T follicular helper cell (primary cell): ENCODE results near the gene WDR5.

Source experiments
- DNase-seq: peaks from one replicate; pipeline ENCODE4 v3.0.0-alpha.2; 2020; ENCODE audit warnings: low read depth

WDR5 gene

DNA sequence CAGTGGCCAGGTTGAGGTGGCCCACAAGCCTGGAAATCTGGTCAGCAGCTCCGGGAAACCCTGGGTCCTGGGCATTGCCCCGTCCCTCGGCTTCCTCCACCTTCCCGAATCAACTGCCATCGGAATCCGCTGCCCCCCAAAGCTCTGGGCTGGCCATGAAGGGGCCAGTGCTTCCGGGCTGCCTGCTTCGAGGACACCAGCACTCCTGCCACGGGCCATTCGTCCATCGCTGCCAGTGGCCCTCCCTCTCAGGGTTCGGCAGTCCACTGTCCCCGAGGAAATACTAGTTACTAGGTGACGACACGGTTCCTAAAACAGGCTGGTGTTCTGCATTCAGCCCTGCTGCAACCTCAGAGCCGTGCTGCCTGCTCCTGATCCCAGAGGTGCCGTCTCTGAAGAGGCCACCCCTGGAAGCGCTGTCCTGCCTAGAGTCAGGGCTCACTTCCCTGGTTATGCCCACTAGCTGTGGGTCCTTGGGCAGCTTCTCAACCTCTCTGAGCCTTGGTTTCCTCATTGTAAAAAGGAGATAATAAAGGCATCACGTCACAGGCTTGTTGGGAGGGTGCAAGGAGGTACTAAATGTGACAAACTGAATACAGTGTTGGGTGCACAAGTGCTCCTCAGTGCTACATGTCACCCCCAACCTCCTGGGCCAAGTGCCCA is 3.5 kb upstream of the WDR5 start:
- DNase-seq: no peak

DNA sequence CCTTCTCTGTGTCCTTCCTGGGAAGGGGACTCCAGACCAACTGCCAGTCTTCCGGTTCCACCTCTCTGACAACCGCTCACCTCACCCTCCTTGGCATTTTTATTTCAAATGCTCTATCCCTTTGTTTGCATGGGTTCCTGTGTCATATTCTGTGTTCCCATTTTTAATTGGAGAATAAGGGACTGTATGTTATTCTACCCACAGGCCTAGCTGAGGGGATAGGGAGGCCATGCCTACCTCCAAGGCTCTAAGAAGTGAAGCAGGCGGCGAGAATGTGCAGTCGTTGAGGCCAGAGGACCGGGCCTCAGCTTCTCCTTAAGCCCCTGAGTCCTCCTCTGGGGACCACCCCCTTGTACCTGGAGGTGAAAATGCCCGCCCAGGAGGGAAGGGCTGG is 936 bp upstream of the WDR5 start:
- no peak for DNase-seq

DNA sequence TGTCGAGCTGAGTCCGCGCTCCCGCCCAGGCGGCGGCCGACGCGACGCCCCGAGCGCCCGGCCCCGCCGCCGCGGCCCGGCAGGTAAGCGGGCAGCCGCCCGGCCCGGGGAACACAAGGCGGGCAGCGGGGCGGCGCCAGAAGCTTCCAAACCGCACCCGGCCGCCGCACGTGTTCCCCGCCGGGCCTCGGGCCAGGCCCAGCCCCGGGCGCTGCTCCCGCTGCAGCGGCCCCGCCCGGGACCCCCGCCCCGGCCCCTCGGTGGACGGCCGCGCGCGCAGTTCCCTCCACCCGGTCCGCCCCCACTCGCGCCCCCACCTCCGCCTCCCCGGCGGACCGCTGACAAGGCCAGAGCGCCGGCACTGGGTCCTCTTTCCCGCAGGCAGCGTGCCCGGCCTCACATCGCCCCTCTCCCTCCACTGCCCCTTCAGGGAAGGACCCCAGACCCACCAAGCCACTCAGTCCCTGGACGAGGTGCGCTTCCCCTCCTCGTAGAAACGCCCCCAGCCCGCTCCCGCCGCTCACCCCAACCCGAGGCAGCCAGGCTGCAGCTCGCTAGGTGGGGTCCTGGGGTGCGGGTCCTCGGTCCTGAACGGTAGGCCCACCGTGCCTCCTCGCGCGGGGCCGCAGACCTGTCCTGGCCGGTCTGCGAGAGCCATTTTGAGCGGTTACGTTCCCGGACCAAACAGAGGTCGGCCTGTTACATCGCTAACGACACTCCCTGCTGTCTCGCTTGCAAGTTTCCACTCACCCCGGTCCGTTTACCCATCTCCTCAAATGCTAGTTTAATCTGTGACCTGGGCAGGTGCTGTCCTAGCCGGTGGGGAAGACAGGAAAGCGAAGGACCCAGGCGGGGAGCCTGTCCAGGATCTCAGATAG is 475 bp downstream of the WDR5 start:
- no peak for DNase-seq

DNA sequence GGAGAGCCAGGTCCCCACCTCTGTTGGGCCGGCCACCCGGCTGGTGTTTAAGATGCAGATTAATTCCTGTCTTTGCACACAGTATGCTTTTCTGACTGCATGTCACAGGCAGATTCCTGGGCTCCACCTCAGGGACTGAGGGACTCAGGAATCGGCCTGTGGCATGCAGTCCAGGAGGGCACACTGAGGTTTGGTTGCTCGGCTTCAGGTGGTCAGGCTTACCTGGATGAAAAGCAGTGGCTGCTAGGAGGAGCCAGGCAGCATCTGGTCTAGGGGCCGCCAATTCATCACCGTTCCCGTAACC is 1.1 kb downstream of the WDR5 start:
- DNase-seq: no peak

DNA sequence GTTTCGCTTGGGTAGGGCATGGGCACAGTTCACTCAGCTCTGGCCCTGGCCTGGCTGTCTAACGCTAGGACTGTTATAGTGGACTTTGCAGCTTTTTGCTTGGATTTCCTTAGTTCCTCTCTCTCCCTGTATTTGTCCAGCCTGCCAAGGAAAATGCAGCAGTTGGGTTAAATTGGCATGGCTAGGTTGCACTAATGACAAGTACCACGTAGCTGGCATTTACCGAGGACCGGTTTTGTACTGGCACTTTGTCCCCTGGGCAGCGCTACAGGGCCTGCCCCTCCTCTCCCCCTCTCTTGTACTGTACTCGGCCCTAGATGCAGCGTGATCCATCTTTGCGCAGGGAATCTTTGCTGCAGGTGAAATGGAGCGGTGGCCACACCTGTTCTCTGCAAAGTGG is 2.4 kb downstream of the WDR5 start:
- no peak for DNase-seq

DNA sequence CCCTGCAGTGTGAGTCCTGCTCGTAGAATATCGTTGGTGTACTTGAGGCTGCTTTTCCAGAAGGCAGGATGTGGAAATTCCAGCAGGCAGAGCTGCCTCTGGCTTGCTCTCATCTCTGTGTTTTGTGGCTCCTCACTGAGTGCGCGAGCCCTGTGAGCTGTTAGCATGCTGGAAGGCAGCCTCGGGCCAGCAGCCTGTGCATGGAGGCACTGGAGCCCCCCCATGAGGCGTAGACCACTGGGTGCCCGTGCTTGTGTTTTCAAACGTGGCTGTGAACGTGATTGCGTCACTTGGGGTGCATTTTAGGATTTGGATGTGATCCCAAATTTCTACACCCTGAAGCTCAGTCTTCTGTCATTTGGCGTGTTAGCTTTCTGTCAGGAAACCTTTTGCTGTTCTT is 3.2 kb downstream of the WDR5 start:
- no peak for DNase-seq

DNA sequence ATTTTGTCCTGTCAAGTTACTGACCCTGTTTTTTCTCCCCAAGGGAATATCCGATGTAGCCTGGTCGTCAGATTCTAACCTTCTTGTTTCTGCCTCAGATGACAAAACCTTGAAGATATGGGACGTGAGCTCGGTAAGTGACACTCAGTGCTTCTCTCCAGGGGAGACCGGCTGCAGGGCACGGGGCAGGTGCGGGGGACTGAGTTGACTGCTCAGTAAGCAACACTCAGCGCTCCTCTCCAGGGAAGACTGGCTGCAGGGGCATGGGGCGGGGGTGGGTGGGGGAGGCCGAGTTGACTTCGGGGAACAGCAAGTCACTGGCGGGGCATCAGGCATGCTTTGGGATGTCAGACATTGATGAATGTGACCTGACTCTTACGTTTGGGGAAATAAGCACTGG is 6.0 kb downstream of the WDR5 start:
- DNase-seq: no peak

DNA sequence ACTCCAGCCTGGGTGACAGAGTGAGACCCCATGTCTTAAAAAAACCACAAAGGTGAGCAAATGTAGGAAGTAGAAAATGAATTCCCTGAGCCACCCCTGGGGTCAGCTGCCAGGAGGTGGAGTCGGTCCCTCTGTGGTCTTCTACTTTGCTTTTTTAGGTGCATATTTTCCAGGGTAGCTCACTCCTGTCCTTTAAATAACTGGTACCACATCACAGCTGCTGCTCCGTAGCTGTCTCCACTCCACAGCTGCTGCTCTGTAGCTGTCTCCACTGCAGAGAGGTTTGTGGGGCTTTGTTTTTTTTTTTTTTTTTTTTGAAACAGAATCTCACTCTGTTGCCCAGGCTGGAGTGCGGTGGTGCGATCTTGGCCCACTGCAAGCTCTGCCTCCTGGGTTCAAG is 8.9 kb downstream of the WDR5 start:
- DNase-seq: no peak

DNA sequence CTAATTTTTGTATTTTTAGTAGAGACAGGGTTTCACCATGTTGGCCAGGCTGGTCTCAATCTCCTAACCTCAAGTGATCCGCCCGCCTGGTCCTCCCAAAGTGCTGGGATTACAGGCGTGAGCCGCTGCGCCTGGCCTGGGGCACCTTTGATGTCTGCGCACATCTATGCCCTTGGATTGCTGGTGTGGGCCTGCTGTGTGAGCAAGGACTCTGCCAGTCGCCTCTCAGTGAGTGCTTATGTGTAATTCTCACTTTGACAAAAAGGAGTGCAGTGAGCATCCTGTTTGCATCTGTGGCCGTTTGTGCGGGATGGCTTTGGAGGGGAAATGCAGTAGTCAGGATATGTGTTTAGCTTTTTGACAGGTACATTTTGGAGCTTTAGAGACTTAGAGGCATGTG is 9.4 kb downstream of the WDR5 start:
- DNase-seq: no peak

DNA sequence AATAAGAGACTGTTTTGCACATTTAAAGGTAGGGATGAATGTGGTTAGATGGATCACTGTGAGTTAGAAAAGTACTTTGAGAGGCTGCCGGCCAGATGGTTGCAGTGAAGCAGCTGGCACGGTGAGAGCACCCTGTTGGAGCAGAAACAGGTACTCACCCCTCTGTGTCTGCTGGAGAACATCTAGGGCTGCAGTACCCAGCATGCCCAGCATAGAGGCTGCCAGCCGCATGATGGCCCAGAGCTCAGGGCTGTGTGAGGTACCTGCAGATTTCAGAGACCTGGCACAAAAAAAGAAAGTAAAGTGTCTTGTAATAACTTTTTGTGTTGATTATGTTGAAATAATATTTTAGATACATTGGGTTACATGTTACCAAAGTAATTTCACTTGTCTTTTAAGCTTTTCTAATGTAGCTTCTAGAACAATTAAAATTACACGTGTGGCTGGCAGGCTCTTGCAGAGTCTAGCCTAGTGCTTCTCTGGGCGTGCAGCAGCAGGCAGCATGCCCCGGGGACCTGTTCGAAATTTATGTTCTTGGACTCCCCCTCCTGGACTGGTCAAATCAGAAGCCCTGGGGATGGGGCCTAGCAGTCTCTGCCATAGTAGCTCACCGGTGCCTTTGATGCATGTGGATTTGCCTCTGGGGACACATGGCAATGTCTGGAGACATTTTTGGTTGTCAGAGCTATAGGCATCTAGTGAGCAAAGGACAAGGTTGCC is 11.1 kb downstream of the WDR5 start:
- DNase-seq: no peak

DNA sequence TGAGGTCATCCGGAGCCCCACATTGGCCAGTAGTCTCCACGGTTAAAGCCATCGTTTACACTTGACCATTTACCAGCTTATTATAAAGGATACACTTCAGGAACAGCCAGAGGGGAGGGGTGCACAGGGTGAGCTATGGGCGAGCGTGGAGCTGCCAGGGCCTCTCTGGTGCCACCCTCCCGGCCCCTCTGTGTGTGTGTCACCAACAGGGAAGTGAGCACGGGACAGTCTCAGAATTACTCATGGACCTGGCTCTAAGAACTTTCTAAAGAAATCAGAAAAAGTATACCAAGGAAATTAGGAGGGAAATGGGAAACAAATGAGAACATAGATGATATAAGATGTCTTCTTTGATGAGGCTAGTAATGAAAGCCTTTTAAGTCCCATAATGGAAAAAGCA is 13.5 kb downstream of the WDR5 start:
- DNase-seq: no peak

DNA sequence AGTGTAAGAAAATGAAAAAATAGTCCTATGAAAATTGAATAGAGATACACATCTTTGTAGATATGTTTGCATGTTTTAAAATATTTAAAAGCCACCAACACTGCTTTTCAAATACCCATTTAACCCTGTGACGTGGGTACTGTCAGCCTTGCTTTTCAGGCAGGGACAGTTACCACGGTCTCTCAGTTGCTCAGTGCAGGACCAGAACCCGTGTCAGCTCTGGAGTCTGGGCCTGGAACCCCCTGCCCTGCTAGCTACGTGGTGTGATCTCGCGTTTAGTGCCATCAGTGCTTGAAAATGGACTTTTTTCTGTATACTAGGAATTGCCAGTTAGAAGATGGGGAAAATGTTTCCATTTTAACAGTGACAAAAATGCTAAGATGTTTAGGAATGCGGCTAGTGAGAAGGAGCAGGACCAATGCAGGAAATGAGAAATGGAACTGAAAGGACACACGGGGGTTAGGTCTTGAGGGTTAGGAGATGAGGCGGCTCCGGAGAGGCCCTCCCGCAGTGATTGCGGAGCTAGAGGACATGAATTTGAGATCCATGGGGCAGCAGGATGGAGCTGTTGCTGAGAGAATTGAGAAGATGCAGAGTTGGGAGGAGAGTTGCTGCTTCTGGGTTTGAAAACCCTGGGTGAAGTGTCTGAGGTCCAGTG is 14.8 kb downstream of the WDR5 start:
- DNase-seq: no peak

DNA sequence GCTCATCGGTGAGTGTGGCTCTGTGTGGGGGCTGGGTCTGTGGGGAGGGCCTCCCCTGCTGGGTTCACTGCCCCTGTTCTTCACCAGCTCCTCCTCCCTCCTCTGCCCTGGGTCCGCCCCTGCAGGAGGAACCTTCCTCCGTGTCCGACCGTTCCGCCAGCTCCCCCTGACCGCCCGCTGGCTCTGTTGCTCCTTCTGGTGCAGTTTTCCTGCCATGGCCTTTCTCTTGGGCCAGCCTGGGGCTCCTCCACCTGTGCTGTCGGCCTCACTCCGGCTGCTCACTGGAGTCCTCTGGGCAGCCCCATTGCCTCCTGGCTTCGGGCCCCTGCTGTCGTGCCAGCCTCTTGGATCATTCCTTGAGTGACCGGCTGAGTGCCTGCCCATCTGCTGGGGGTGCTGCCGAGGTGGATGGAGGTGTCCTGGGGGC is 16.2 kb downstream of the WDR5 start:
- no peak for DNase-seq

DNA sequence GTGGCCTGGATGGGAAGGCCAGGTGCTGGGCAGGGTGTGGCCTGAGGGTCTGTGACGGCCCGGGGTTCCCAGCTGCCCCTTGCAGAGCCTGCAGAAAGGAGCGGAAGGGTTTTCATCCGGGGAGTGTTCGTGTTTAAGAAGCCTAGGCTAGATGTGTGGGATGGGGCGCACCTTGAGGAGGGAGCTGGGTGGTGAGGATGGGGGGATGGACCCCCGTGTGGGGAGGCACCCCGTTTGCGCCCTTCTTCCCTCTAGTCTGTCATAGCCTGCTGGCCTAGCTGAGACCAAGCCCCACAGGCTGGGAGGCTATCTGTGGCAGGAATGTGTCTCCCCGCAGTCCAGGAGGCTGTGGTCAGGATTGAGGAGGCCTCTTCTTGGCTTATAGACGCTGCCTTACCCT is 16.6 kb downstream of the WDR5 start:
- no peak for DNase-seq

DNA sequence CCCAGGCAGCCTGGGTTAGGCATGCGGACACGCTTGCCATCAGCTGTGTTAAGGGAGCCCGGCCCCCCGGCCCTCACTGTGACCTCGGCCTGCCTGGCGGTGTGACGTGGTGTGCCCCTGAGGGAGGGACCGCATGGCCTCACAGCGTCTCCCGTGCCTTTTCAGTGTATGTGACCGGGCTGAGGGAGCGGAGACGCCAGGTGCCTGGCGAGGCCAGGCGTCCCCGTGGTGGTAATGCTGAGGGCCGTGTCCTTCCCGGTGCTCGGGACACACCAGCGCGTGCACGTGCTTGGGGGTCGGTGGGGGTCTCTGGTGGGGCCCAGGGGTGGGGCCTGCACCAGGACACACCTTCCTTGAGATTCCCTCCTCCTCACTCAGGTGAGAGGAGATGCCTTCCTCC is 17.6 kb downstream of the WDR5 start:
- no peak for DNase-seq

DNA sequence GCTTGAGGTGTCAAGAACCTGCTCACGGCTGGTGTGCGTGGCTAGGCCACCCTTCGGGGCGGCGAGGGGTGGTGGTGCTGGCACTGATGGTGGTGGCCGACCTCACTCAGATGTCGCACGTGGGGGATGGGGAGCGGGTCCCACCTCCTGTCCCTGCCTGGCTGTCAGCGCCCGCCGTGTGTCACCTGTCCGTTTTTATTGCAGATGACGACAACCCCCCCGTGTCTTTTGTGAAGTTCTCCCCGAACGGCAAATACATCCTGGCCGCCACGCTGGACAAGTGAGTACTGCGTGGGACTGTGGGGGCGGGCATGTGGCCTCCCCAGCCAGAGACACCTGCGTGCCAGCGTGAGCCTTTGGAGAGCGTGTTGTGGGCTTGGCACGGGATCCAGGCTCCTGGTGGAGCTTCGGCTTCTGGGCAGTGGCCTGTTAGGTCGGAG is 18.4 kb downstream of the WDR5 start:
- DNase-seq: no peak

DNA sequence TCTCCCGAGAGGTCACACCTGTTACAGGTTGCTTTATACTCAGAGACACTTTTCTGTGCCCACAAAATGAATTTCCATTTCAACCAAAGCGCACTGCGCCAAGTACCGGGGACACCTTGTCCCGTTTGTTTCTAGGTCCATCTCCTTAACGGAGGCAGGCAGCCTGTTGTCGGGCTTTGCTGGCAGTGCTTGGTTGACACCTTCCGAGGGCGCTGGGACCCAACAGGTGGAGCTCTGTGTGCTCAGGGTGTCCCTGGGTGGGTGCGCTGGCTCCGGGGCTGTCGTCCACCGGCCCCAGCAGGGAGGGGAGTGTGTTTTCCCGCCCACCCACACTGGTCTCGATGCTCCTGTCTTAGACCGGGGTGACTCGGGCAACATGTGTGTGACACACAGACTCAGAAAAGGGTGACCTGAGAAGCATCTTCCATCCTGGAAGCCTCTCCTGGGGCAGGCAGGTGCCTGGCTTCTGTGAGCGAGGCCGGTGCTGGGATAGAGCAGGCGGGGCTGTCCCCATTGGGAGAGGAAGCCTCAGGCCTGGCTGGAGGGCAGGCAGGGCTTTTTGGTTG is 20.0 kb downstream of the WDR5 start:
- DNase-seq: no peak

DNA sequence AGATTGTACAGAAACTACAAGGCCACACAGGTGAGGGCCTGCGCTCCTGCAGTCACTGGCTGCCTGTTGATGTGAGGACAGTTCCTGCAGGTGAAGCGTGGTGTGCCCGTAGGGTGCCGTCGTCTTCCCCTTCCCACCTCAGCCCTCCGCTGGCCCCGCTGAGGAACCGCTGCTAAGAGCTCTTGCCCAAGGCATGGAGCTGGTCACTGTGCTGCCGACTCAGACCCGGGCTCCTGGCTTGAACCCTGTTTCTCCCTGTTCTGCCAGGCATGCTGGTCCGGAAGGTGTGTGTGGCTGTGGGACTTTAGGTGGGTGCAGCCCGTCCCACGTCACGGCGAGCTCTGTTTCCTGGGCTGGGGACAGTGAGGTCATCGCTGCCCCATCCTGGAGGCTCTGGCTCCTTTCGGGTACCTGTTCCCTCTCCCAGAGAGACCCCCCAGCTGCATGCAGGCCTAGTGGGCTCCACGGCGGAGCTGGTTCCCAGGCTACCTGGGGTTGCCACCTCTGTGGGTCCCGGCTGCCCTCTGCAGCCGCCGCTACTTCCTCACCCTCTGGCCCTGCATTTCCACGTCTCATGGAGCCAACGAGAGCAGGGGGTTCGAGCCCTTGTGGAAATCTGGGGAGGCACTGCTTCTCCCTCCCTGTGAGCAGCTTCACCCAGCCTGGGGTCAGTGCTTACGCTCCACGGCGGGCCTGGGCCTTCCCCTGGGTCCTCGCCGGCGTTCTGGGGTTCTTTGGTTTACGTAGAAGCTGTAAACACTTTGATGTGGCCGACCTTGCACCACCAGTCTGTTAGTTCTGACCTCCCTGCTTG is 20.9 kb downstream of the WDR5 start:
- DNase-seq: no peak

DNA sequence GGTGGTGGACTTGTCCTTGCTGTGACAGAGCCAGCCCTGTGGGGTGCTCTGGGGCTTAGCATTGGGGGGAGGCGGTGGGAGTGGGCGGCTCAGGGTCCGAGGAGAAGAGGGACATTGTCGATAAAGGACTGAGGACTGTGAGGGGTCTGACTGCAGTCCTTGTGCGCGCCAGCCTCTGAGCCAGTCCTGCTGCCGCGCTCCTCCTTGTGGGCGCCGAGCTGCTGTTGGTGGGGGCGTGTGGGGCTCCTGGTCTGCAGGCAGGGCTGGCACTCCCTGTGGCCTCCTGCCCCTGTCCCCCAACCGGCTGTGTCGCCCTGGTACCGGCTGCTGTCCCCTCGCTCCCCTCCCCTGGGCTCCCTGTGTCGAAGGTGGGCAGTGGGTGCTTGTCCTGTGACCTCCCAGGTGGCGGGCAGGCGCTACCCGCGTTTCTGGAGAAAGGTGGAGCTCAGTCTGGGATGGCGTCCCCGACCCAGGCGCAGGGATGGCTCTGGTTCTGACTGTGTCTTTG is 21.6 kb downstream of the WDR5 start:
- no peak for DNase-seq

DNA sequence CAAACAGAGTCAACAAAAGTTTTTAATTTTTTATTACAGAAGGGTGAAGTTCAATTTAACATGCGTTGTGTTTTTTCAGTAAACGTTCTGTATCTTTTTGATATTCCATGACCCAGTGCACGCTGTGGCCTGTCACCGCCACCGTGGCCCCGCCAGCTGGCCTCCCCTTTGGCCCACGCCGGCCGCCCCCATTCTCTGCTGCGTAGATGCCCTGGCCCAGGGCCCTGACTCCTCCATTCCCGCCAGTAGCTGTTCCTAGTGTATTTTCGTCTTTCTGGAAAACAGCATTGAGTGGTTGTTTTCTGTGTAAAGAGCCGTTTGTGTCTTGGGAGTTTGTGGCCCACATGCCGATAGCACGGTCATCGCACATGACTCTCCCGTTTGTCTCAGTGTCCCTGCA is 22.4 kb downstream of the WDR5 start:
- DNase-seq: no peak

DNA sequence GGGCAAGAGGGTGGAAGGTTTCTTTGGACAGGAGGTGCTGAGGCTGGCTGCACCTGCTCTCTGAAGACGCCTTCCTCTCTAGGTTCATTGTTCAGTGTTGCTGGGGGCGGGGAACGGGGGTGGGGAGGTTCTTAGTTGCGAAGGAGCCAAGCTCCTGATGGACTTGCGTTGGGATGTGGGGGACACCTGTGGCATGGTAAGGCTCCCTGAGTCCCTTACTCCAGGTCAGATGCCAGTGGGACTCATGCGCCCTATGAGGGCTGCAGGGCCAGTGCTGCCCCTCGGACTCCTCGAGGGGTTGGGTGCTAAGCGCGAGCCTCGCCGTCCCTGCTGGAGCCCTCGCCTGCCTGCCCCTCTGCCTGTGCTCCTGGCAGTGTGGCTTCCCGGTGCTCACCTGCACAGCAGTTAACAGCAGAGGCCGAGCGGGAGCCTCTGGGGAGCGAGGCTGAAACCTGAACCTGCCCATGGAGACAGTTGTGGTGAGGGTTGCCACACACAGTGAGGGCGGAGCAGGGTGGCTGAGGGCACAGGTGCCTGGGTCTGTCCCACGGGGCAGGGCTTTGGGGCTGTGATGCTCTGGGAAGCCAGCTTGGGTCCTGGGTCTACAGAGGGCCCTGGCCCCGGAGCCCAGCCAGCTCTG is 23.0 kb downstream of the WDR5 start:
- DNase-seq: no peak
